Cardiac fibroblast (primary cell): ENCODE data around the gene SMAP1.

Source experiments
- DNase-seq, 2 donors: peaks; one replicate each; pipeline versions ENCODE4 v3.0.0 to v3.0.0-alpha.2; 2010; ENCODE audit warnings: low read depth in 2 of 2
- H3K4me3 ChIP-seq, 2 donors: replicated peaks in 1 of 2; 1 replicate in 1 of 2; 2 replicates in 1 of 2; pipeline ENCODE4 v1.5.1; 2011; ENCODE audit warnings: low read depth in 2 of 2, low read length in 2 of 2, mild to moderate bottlenecking in 2 of 2, moderate library complexity in 1 of 2
- TF ChIP-seq, protein P1 (sequence below): IDR thresholded peaks from one replicate; pipeline ENCODE4 v1.5.1; 2011; ENCODE audit warnings: low read depth, mild to moderate bottlenecking, low read length, inconsistent platforms

SMAP1 gene

DNA sequence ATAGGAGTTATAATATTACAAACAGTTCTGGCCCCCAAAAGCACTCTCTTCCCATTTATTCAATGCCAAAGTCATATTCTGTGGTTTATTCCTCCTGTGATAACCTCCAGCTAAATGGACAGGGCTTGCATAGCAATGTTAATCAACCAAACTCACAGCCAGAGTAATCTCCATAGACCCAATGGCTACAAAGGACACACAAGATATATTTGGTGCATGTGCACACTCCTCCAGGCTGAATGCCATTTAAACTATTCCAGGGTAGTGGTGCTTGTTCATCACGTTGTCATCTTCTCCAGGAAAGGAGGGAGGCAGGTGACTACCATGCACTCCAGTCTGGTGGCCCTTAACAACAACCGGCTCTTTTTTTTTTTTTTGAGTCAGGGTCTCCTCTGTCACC is 232.4 kb downstream of the SMAP1 start:
- TF ChIP-seq, protein P1, sequence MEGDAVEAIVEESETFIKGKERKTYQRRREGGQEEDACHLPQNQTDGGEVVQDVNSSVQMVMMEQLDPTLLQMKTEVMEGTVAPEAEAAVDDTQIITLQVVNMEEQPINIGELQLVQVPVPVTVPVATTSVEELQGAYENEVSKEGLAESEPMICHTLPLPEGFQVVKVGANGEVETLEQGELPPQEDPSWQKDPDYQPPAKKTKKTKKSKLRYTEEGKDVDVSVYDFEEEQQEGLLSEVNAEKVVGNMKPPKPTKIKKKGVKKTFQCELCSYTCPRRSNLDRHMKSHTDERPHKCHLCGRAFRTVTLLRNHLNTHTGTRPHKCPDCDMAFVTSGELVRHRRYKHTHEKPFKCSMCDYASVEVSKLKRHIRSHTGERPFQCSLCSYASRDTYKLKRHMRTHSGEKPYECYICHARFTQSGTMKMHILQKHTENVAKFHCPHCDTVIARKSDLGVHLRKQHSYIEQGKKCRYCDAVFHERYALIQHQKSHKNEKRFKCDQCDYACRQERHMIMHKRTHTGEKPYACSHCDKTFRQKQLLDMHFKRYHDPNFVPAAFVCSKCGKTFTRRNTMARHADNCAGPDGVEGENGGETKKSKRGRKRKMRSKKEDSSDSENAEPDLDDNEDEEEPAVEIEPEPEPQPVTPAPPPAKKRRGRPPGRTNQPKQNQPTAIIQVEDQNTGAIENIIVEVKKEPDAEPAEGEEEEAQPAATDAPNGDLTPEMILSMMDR: no peak
- DNase-seq: no peak
- H3K4me3 ChIP-seq: no peak overlapping the region

GRCh38 chr6:70901324-70901723 is 233.6 kb downstream of the SMAP1 start:
- TF ChIP-seq, protein P1: peak; percentile 33
- H3K4me3 ChIP-seq: no peak overlapping the region
- peak in 1 of 2 donors; percentile 7 for DNase-seq

DNA sequence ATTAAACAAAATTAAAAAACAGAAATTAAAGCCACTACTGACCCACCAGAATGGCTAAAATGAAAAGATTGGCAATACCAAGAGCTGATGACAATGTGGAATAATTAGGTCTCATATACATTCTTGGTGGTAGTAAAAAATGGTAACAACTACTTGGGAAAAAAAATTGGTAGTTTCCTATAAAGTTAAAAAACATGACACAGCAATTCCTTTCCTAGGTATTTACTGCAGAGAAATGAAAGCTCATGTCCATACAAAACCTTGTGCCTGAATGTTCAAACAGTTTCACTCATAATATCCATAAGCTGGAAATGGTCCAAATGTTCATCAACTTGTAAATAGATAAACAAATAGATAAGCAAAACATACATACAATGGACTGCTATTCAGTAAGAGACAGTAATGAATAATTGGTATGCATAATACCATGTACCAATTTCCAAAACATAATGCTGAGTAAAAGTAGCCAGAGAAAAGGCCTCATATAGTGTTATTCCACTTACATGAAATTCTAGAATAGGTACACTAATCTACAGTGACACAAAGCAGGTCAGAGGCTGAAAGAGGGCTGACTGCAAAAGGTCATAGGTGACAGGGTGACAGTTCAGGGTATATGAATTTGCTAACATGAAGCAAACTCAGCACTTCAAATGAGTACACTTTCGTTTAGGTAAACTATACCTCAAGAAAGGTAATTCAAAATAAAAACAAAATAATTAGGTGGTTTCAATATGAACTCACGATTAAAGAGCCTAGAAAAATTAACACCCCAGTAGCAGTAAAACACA is 236.2 kb downstream of the SMAP1 start:
- no peak for DNase-seq
- TF ChIP-seq, protein P1: no peak
- no peak overlapping the region for H3K4me3 ChIP-seq

DNA sequence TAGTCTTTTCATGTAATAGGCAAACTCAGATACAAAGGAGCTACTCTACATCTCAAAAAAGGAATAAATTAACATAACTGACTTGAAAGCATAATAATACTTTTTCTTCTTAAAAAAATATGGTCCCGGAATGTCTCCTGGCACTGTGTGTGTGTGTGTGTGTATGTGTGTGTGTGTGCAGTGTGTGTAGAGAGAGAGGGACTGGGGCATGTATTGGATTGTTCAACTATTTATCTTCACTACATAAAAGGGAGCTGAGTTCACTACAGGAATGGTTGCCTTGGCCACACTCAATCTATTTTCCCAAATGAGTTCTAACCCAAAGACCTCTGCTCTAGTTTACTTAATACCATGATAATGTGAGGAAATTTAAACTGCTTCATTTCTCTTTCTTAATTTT is 238.1 kb downstream of the SMAP1 start:
- H3K4me3 ChIP-seq: no peak overlapping the region
- DNase-seq: no peak
- TF ChIP-seq, protein P1: no peak
